Mucosa of rectum (tissue), 2 donors: ENCODE measurements around the gene DAB2IP.
"Not testable (repeated sequence)": the region's sequence is repeated elsewhere in the genome, so short reads cannot be mapped to it uniquely, and the experiment has no call there.

Experiments used
- H3K27ac ChIP-seq, 2 donors: one replicate each; pipeline ENCODE4 v1.7.0; 2013; ENCODE audit warnings: inconsistent platforms in 2 of 2, low read depth in 2 of 2, low read length in 2 of 2
- H3K27me3 ChIP-seq, 2 donors: one replicate each; pipeline ENCODE4 v1.7.0; 2013; ENCODE audit warnings: low read length in 2 of 2; ENCODE audit not compliant: control insufficient read depth in 2 of 2, insufficient read depth in 2 of 2
- H3K36me3 ChIP-seq, 2 donors: one replicate each; pipeline ENCODE4 v1.7.0; 2013; ENCODE audit warnings: low read length in 2 of 2; ENCODE audit not compliant: control insufficient read depth in 2 of 2, insufficient read depth in 2 of 2
- H3K4me1 ChIP-seq, 2 donors: one replicate each; pipeline ENCODE4 v1.7.0; 2013; ENCODE audit warnings: low read length in 2 of 2, mild to moderate bottlenecking in 1 of 2; ENCODE audit not compliant: control insufficient read depth in 2 of 2, insufficient read depth in 2 of 2
- H3K4me3 ChIP-seq, 2 donors: one replicate each; pipeline ENCODE4 v1.7.0; 2013; ENCODE audit warnings: low read length in 2 of 2
- H3K9ac ChIP-seq, 2 donors: one replicate each; pipeline ENCODE4 v1.7.0; 2013; ENCODE audit warnings: low read length in 2 of 2, low read depth in 1 of 2, mild to moderate bottlenecking in 1 of 2
- H3K9me3 ChIP-seq, 2 donors: one replicate each; pipeline ENCODE4 v1.7.0; 2013; ENCODE audit warnings: low read length in 2 of 2; ENCODE audit not compliant: control insufficient read depth in 2 of 2
- donor health status: healthy.
- donor health status: Normal muscosa, but diverticular disease.

The DAB2IP gene

DNA sequence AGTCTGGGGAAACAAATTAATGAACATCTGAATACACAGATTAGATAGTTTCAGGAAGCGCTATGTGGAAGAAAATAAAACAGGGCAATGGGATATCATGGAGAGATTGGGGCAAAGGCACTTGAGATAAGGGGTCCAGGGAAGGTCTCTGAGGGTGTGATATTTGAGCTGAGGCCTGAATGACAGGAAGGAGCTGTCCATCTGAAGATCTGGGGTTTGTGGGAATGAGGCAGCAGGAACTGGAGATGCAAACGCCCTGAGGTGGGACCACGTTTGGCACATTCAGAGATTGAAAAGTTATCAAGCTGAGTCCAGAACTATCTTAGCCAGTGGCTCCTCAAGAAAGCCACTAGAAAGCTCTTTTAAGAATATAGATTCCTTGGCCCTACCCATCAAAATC lies 8.7 kb upstream of the DAB2IP start:
- Histone ChIP-seq H3K9ac (no peak overlapping the region), H3K36me3 (no peaks in the 10 kb centered on the region), H3K9me3 (no peaks in the 10 kb centered on the region), H3K27ac (no peak overlapping the region), H3K4me3 (no peak overlapping the region), H3K4me1 (peaks cover 14 to 19% of the 10 kb centered on the region in 2 donors), H3K27me3 (no peaks in the 10 kb centered on the region)

DNA sequence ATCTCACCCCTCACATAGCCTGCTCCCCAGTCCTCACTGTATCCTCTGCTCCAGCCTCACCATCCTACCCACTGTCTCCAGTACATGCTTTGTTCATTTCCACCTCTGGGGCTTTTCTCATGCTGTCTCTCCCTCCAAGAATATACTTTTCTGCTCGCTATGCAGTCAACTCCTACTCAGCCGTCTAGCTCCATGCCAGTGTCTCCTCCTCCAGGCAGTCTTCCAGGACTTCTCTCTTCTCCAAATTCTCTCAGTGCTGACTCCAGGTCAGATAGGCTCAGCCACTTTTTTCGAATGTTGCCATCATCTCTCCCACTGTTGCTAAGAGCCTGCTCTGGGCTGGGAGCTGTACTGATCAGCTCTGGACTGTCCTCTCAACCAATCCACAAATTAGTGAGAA lies 8.0 kb upstream of the DAB2IP start:
- Histone ChIP-seq H3K27me3 (no peaks in the 10 kb centered on the region), H3K9me3 (no peaks in the 10 kb centered on the region), H3K36me3 (no peaks in the 10 kb centered on the region), H3K4me3 (no peak overlapping the region), H3K9ac (no peak overlapping the region), H3K4me1 (peaks cover 14 to 19% of the 10 kb centered on the region in 2 donors), H3K27ac (no peak overlapping the region)

DNA sequence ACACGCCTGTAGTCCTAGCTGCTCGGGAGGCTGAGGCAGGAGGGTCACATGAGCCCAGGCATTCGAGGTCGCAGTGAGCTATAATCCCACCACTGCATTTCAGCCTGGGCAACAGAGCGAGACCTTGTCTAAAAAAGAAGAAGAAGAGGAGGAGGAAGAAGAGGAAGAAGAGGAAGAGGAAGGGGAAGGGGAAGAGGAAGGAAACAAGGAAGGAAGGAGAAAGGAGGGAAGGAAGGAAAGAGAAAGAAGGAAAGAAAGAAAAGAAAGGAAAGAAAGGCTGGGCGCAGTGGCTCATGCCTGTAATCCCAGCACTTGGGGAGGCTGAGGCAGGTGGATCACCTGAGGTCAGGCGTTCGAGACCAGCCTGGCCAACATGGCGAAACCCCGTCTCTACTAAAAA lies 7.4 kb upstream of the DAB2IP start:
- not testable (repeated sequence) for H3K27ac ChIP-seq, H3K27me3 ChIP-seq, H3K4me3 ChIP-seq, H3K9me3 ChIP-seq, H3K9ac ChIP-seq, H3K36me3 ChIP-seq
- H3K4me1 ChIP-seq: peaks cover 19 to 23% of the 10 kb centered on the region in 2 donors

DNA sequence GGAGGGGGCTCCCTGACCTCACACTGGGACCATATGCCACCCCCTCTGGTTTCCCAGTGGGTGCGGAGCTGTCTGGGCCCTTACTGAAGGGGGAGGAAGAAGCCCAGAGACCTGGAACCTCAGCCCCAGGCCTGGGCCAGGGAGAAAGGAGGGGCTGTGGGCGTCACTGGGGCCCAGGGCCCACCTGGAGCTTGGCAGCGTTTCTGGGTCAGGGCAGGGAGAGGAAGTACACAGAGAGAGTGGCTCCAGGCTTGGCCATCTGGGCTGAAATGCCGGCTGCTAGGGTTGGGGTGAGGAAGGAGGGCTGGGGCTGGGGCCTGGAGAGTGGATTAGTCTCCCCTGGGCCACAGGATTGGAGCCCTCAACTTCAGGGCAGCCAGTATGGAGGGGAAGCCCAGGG lies 6.4 kb upstream of the DAB2IP start:
- H3K9me3 ChIP-seq: no peaks in the 10 kb centered on the region
- H3K36me3 ChIP-seq: no peaks in the 10 kb centered on the region
- no peak overlapping the region for H3K9ac ChIP-seq
- H3K4me1 ChIP-seq: peaks cover 25 to 29% of the 10 kb centered on the region in 2 donors
- H3K27ac ChIP-seq: no peak overlapping the region
- H3K27me3 ChIP-seq: no peaks in the 10 kb centered on the region
- no peak overlapping the region for H3K4me3 ChIP-seq

DNA sequence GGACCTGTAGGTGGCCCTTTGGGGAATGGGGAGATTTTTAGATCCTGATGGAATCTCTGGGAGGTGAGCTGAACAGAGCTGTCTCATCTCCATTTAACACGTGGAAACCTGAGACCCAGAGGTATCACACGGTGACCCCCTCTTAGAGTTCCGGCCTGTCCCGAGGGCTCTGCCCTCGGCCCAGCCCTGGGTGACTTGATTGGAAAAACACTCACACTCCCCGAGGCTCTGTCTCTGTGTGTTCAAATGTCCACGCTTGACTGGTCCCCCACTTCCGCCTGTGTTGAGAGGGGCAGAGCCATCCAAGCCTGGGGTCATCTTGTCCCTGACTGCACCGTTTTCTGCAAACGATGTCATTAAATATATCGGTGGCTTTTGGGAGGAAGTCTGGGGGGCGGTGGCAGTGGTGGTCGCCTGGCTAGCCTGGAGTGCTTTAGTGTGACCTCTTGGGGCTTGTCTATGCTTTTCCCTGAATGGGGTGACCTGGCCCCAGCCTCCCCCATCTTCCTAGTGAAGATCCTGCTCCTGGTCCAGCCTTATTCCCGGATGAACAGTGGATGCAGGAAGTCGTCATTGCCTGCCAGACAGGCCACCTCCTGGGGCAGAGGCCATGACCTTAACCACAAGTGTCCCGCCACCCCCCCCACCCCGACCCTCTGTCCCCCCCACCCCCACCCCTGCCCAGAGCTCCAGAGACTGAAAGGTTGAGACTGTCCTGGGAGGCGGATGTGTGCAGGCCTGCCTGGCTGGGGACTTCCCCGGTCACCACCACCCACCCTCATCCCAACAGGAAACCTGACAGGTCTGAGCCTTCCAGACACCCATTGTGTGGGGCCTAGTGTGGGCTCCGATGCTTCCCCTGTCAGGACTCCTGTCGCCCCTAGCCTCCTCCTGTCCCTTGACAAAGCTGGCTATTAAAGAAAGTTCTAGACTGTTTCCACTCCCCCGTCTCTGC lies 5.3 kb upstream of the DAB2IP start:
- Histone ChIP-seq H3K27me3 (no peaks in the 10 kb centered on the region), H3K4me3 (no peak overlapping the region), H3K9ac (no peak overlapping the region), H3K4me1 (peaks cover 25 to 28% of the 10 kb centered on the region in 2 donors), H3K36me3 (no peaks in the 10 kb centered on the region), H3K9me3 (no peaks in the 10 kb centered on the region), H3K27ac (no peak overlapping the region)

DNA sequence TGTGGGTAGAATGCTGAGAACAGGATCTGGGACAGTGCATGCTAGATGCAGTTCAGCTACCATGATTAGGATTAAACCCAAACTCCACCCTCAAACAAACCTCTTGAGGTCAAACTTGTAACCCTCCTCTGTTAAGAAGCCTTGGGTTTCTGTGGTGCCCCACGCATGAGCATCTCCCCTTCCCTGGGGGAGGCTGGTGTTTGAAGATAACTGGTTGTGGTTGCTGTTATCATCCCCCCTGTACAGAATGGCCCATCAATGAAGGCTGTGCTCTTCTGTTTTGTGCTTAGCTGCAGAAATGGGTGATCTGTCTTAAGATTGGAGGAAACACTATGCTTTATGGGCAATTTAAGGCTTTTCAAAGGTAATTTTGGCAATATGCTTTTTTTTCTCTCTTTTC lies 4.4 kb upstream of the DAB2IP start:
- no peaks in the 10 kb centered on the region for H3K27me3 ChIP-seq
- no peaks in the 10 kb centered on the region for H3K9me3 ChIP-seq
- no peak overlapping the region for H3K9ac ChIP-seq
- H3K36me3 ChIP-seq: no peaks in the 10 kb centered on the region
- peaks cover 23 to 27% of the 10 kb centered on the region in 2 donors for H3K4me1 ChIP-seq
- no peak overlapping the region for H3K27ac ChIP-seq
- no peak overlapping the region for H3K4me3 ChIP-seq

DNA sequence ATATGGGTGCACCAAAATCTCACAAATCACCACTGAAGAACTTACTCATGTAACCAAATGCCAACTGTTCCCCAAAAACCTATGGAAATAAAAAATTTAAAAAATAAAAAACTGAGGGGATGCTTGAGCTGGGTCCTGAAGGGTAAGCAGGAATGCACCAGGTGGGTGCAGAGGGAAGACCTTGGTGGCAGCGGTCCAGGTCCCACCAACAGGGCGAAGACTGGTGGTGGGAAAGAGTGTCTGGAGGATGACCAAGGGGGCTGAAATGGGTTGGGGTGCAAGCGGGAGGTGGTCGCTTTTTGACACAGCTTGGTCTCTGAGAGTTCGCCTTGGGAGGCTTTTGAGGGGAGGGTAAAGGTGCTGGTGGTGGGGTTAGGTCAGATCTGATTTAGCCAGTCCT lies 3.3 kb upstream of the DAB2IP start:
- peaks cover 29 to 37% of the 10 kb centered on the region in 2 donors for H3K4me1 ChIP-seq
- no peak overlapping the region for H3K27ac ChIP-seq
- H3K36me3 ChIP-seq: no peaks in the 10 kb centered on the region
- no peaks in the 10 kb centered on the region for H3K9me3 ChIP-seq
- no peak overlapping the region for H3K4me3 ChIP-seq
- H3K27me3 ChIP-seq: no peaks in the 10 kb centered on the region
- H3K9ac ChIP-seq: no peak overlapping the region

DNA sequence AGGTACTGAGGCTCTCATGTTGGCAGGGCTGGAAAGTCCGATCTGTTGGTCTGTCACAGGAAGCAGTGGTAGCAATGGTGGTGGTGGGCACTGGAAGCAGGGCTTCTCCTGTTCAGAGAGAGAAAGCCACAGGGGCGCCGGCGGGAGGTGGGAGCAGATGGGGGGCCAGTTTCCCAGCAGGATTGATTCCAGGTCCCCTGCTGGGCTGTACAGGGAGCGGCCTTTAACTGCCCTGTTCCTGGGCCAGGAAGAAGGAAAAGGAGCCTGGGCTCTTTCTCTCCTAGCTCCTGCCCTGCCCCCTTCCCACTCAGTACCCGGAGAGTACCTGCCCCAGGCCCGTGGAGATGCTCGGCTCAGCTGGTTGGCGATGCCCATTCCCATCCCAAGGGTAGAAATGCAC lies 2.6 kb upstream of the DAB2IP start:
- no peak overlapping the region for H3K9ac ChIP-seq

DNA sequence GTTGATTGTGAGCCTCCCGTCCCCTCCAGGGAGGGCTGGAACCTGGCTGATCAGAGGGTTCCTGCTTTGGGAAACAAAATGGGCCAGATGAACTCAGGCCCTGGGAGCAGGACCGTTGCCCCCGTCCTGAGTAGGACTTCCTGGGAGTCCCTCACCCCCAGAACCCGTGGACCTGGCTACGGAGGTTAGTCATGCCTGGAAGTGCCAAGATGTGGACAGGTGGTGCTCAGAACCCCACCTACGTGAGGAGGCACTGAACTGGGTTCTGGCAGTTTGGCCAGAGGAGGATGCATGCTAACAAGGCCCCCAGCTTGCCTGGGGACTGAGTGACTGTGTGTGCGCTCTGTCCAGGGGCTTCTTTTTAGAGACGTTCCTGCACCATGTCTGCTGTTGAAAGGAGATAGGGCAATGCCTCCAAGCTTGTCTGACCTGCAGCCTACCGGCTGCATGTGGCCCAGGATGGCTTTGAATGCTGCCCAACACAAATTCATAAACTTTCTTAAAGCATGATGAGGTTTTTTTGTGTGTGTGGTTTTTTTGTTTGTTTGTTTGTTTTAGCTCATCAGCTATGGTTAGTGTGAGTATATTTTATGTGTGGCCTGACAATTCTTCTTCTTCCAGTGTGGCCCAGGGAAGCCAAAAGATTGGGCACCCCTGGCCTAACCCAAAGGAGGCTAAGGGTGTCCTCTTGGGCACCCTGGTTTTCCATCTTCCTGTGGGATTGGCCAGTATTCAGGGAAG lies 1.8 kb upstream of the DAB2IP start:
- H3K36me3 ChIP-seq: no peaks in the 10 kb centered on the region
- no peaks in the 10 kb centered on the region for H3K27me3 ChIP-seq
- peak overlapping the region; percentile 94 to 97 for H3K27ac ChIP-seq
- peak overlapping the region in 1 of 2 donors; percentile 93 for H3K9ac ChIP-seq
- peaks cover 37 to 47% of the 10 kb centered on the region in 2 donors for H3K4me1 ChIP-seq
- peak overlapping the region; percentile 83 to 90 for H3K4me3 ChIP-seq
- no peaks in the 10 kb centered on the region for H3K9me3 ChIP-seq

More for the DNA sequence above, 2.6 kb upstream of the DAB2IP start:
- peaks cover 31 to 41% of the 10 kb centered on the region in 2 donors for H3K4me1 ChIP-seq
- H3K9me3 ChIP-seq: no peaks in the 10 kb centered on the region
- H3K36me3 ChIP-seq: no peaks in the 10 kb centered on the region
- no peak overlapping the region for H3K27ac ChIP-seq
- no peaks in the 10 kb centered on the region for H3K27me3 ChIP-seq
- no peak overlapping the region for H3K4me3 ChIP-seq
